Lung (tissue), 12 donors: ENCODE measurements around the gene YWHAQ. TPM values are rescaled to one million over a fixed set of nuclear protein-coding genes. Genes with fewer than 3 reads are reported as not detected.
"Not testable (repeated sequence)": the region's sequence is repeated elsewhere in the genome, so short reads cannot be mapped to it uniquely, and the experiment has no call there.

Source experiments
- ATAC-seq: fragments of 200-7000 bp; cut with Tn5 transposase; one replicate; pipeline ENCODE4 v1.9.1; 2020; ENCODE audit warnings: moderate number of reproducible peaks; ENCODE audit not compliant: insufficient read depth, low FRiP score
- DNase-seq, 3 donors: peaks; one replicate each; pipeline ENCODE4 v3.0.0-alpha.2; 2013 to 2017
- H3K27ac ChIP-seq, 2 donors: one replicate each; pipeline ENCODE4 v1.5.1; 2013; ENCODE audit warnings: mild to moderate bottlenecking in 2 of 2, moderate library complexity in 2 of 2, control low read depth in 1 of 2, inconsistent platforms in 1 of 2, low read depth in 1 of 2, low read length in 1 of 2
- H3K27me3 ChIP-seq, 3 donors: one replicate each; pipeline ENCODE4 v1.5.1; 2013; ENCODE audit warnings: low read length in 2 of 3; ENCODE audit not compliant: control insufficient read depth in 3 of 3, insufficient read depth in 3 of 3
- H3K36me3 ChIP-seq, 4 donors: one replicate each; pipeline ENCODE4 v1.5.1; 2013; ENCODE audit warnings: low read length in 4 of 4, mild to moderate bottlenecking in 1 of 4, moderate library complexity in 1 of 4; ENCODE audit not compliant: control insufficient read depth in 4 of 4, insufficient read depth in 4 of 4
- H3K4me1 ChIP-seq, 5 donors: one replicate each; pipeline ENCODE4 v1.5.1; 2013; ENCODE audit warnings: low read length in 5 of 5, mild to moderate bottlenecking in 2 of 5, moderate library complexity in 1 of 5; ENCODE audit not compliant: control insufficient read depth in 5 of 5, insufficient read depth in 5 of 5
- H3K4me3 ChIP-seq: one replicate; pipeline ENCODE4 v1.5.1; 2013; ENCODE audit warnings: mild to moderate bottlenecking, control low read depth, moderate library complexity
- H3K9ac ChIP-seq, 2 donors: one replicate each; pipeline ENCODE4 v1.5.1; 2013; ENCODE audit warnings: low read length in 2 of 2, control low read depth in 1 of 2; ENCODE audit not compliant: insufficient read depth in 1 of 2
- H3K9me3 ChIP-seq, 4 donors: one replicate each; pipeline ENCODE4 v1.5.1; 2013; ENCODE audit warnings: low read length in 3 of 4, mild to moderate bottlenecking in 1 of 4, moderate library complexity in 1 of 4; ENCODE audit not compliant: control insufficient read depth in 4 of 4, insufficient read depth in 3 of 4
- CTCF ChIP-seq: IDR thresholded peaks from 2 replicates; pipeline ENCODE4 v1.5.1; 2012; ENCODE audit warnings: mild to moderate bottlenecking; ENCODE audit errors: control extremely low read depth, extremely low read depth
- WGBS, 2 donors: extraction: QIAGEN DNeasy Blood & Tissue Kit; methylation state at CpG; one replicate each; pipeline ENCODE4 v1.1.7; 2013; 5-methylcytosine and 5-hydroxymethylcytosine counted together
- polyA plus RNA-seq, 2 donors: library from polyadenylated mRNA; stranded (reverse); fragments of 200-250 nt; gene quantifications; one replicate each; pipeline ENCODE4 v1.2.1, GENCODE V29; 2013
- total RNA-seq, 2 donors: library from RNA; depleted of rRNA in 1 of 2; stranded (reverse); fragments of >200 nt in 1 of 2; gene quantifications; one replicate each; pipeline ENCODE4 v1.2.1, GENCODE V29; 2014 to 2021
- donor health status: control.
- donor health status: control.
- donor health status: Bipolar disorder and iron deficiency.
- donor health status: healthy.
- donor health status: DM: yes; HTN: yes; CAD: no.

YWHAQ gene
- total and polyA plus RNA-seq, 4 donors, result 94.6 to 275 (median 222) TPM

GRCh38 chr2:9554921-9555296, 75.9 kb downstream of the YWHAQ start:
- peak overlapping the region; percentile 98 to 99 for H3K27ac ChIP-seq
- H3K27me3 ChIP-seq, result no peaks in the 10 kb centered on the region
- TF ChIP-seq CTCF, result no peak
- peaks cover 0 to 29% (median 14%) of the 10 kb centered on the region in 5 donors for H3K4me1 ChIP-seq
- H3K9ac ChIP-seq, result peak overlapping the region; percentile 85 to 97
- peak; percentile 16 for ATAC-seq
- H3K36me3 ChIP-seq, result no peaks in the 10 kb centered on the region
- peak overlapping the region; percentile 69 for H3K4me3 ChIP-seq
- no peaks in the 10 kb centered on the region for H3K9me3 ChIP-seq
- WGBS, 2 donors, result 0 to 1% methylated on average over 9 of the region's 9 CpGs
- peak; percentile 64 to 90 (median 86) for DNase-seq

DNA sequence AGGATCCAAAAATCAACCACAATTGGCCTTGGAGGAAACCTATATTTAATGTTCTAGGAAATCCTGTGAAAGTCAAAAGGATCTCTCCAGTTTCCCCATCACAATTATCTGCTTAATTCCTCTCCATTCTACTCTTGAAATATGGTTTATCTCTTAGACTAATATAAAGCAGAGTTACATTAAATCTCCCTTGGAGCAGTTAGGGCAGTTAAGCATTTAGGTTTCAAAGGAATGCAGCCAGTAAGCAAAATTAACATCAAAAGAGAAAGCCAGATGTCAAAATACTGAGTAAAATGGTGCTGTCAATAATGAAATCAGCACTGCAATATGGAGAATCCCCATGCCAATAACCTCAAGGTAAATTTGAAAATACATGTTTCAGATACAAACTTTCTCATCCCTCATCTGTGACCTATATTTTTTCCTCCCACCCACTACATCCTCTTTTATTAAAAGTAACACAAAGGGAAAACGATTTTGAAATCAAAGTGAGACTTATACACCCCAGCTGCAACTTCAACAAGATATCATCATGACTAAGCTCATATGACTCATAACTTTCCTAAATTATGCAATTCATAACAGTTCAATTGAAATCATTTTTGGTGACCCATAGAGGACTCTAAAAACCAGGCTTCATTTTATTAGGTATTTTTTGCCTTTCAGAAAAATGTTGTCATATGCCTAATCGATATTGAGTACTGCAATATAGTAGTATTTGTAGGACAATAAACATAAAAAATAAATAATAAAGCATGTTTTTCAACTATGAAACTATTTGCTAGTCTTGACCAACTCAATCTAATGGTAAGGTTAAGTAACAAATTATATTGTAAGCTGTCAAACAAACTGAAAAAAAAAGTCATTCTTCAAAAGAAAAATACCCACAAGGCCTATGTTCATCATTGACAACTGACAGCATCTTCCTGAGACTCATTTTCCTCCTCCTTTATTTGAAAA, 78.3 kb downstream of the YWHAQ start:
- 25 to 36% methylated on average over 2 of the region's 2 CpGs for whole genome bisulfite sequencing, 2 donors
- TF ChIP-seq CTCF, result no peak
- ATAC-seq (no peak), DNase-seq (peak in 2 of 3 donors; percentile 87 to 94)
- H3K4me3 ChIP-seq, result no peak overlapping the region
- H3K27me3 ChIP-seq, result no peaks in the 10 kb centered on the region
- no peaks in the 10 kb centered on the region for H3K36me3 ChIP-seq
- peaks cover 2 to 29% (median 15%) of the 10 kb centered on the region in 5 donors for H3K4me1 ChIP-seq
- H3K9ac ChIP-seq, result peak overlapping the region in 1 of 2 donors; percentile 57
- H3K27ac ChIP-seq, result peak overlapping the region in 1 of 2 donors; percentile 67
- no peaks in the 10 kb centered on the region for H3K9me3 ChIP-seq

DNA sequence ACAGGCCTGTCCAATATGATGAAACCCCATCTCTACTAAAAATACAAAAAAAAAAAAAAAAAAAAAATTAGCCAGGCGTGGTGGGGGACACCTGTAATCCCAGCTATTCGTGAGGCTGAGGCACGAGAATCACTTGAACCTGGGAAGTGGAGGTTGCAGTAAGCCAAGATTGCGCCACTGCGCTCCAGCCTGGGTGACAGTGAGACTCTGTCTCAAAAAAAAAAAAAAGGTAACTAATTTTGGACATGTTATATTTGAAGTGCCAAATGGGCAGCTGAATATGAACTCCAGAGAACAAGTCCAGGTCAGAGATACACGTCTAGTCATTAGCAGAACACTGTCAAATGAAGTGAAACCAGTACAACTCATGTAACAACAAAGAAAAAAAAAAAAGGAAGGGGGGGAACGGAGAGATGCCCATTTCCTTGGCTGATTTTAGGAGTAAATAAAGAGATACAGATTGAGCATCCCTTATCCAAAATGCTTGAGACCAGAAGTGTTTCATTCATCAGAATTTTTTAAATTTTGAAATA, 79.9 kb downstream of the YWHAQ start:
- 58 to 66% methylated on average over 7 of the region's 7 CpGs for WGBS, 2 donors
- H3K9me3 ChIP-seq, H3K27me3 ChIP-seq, ATAC-seq, H3K27ac ChIP-seq, H3K9ac ChIP-seq, H3K36me3 ChIP-seq, H3K4me3 ChIP-seq, DNase-seq: not testable (repeated sequence)
- H3K4me1 ChIP-seq, result peaks cover 2 to 25% (median 15%) of the 10 kb centered on the region in 5 donors

GRCh38 chr2:9549420-9549819, 81.4 kb downstream of the YWHAQ start:
- H3K9ac ChIP-seq, result no peak overlapping the region
- 91 to 92% methylated on average over 9 of the region's 9 CpGs for WGBS, 2 donors
- H3K27me3 ChIP-seq, result no peaks in the 10 kb centered on the region
- H3K36me3 ChIP-seq, result no peaks in the 10 kb centered on the region
- ATAC-seq (no peak), DNase-seq (no peak)
- no peaks in the 10 kb centered on the region for H3K9me3 ChIP-seq
- no peak overlapping the region for H3K27ac ChIP-seq
- no peak for TF ChIP-seq CTCF
- no peak overlapping the region for H3K4me3 ChIP-seq
- peaks cover 2 to 21% (median 15%) of the 10 kb centered on the region in 5 donors for H3K4me1 ChIP-seq
